HUES48 (cell line): ENCODE results near the gene MBOAT1.

Experiments used
- H3K27ac ChIP-seq: one replicate; pipeline ENCODE4 v1.7.0; 2013; ENCODE audit warnings: low read depth, low read length, inconsistent platforms
- H3K27me3 ChIP-seq: 2 replicates; pipeline ENCODE4 v1.6.1; 2013; ENCODE audit warnings: mild to moderate bottlenecking, low read length; ENCODE audit not compliant: control insufficient read depth, insufficient read depth
- H3K36me3 ChIP-seq: 2 replicates; pipeline ENCODE4 v1.6.1; 2013; ENCODE audit warnings: low read length; ENCODE audit not compliant: control insufficient read depth, insufficient read depth
- H3K4me1 ChIP-seq: 2 replicates; pipeline ENCODE4 v1.6.1; 2013; ENCODE audit warnings: mild to moderate bottlenecking, low read length; ENCODE audit not compliant: control insufficient read depth, insufficient read depth
- H3K4me3 ChIP-seq: 2 replicates; pipeline ENCODE4 v1.5.1; 2013; ENCODE audit warnings: mild to moderate bottlenecking, low read depth, low read length
- H3K9ac ChIP-seq: 2 replicates; pipeline ENCODE4 v1.6.1; 2013; ENCODE audit warnings: mild to moderate bottlenecking, low read depth, low read length, moderate library complexity
- H3K9me3 ChIP-seq: 2 replicates; pipeline ENCODE4 v1.6.1; 2013; ENCODE audit warnings: low read length; ENCODE audit not compliant: control insufficient read depth, insufficient read depth

Gene MBOAT1

GRCh38 chr6:20113649-20114224, 98.5 kb downstream of the MBOAT1 start:
- no peak overlapping the region for H3K27ac ChIP-seq
- peaks cover 3% of the 10 kb centered on the region; the same call in 1 of the 2 replicates for H3K36me3 ChIP-seq
- H3K9me3 ChIP-seq, result no peaks in the 10 kb centered on the region
- no peak overlapping the region for H3K9ac ChIP-seq
- no peaks in the 10 kb centered on the region for H3K27me3 ChIP-seq
- H3K4me1 ChIP-seq, result peaks cover 5% of the 10 kb centered on the region; the same call in 1 of the 2 replicates
- H3K4me3 ChIP-seq, result no peak overlapping the region

GRCh38 chr6:20112841-20113240, 99.4 kb downstream of the MBOAT1 start:
- no peak overlapping the region for H3K4me3 ChIP-seq
- H3K4me1 ChIP-seq, result peaks cover 5% of the 10 kb centered on the region; the same call in 1 of the 2 replicates
- no peak overlapping the region for H3K27ac ChIP-seq
- peaks cover 3% of the 10 kb centered on the region; the same call in 1 of the 2 replicates for H3K36me3 ChIP-seq
- H3K27me3 ChIP-seq, result no peaks in the 10 kb centered on the region
- no peaks in the 10 kb centered on the region for H3K9me3 ChIP-seq
- no peak overlapping the region for H3K9ac ChIP-seq

GRCh38 chr6:20112241-20112640, 100.0 kb downstream of the MBOAT1 start:
- Histone ChIP-seq H3K9ac (no peak overlapping the region), H3K27ac (no peak overlapping the region), H3K9me3 (no peaks in the 10 kb centered on the region), H3K4me3 (no peak overlapping the region), H3K4me1 (no peaks in the 10 kb centered on the region), H3K27me3 (no peaks in the 10 kb centered on the region), H3K36me3 (peaks cover 3% of the 10 kb centered on the region; the same call in 1 of the 2 replicates)

- Histone ChIP-seq H3K36me3 (peaks cover 3% of the 10 kb centered on the region; the same call in 1 of the 2 replicates), H3K27me3 (no peaks in the 10 kb centered on the region), H3K9ac (no peak overlapping the region), H3K27ac (no peak overlapping the region), H3K9me3 (no peaks in the 10 kb centered on the region), H3K4me1 (no peaks in the 10 kb centered on the region), H3K4me3 (no peak overlapping the region)
Observed at GRCh38 chr6:20110478-20110877, 101.8 kb downstream of the MBOAT1 start.

- H3K27ac ChIP-seq, result no peak overlapping the region
- H3K4me1 ChIP-seq, result no peaks in the 10 kb centered on the region
- H3K27me3 ChIP-seq, result no peaks in the 10 kb centered on the region
- no peaks in the 10 kb centered on the region for H3K9me3 ChIP-seq
- no peak overlapping the region for H3K4me3 ChIP-seq
- 0 out of 2 replicates have a peak, but pooled peaks cover 3% of the 10 kb centered on the region for H3K36me3 ChIP-seq
- no peak overlapping the region for H3K9ac ChIP-seq
Observed at GRCh38 chr6:20109526-20109925, 102.7 kb downstream of the MBOAT1 start.

GRCh38 chr6:20105838-20106237, 106.4 kb downstream of the MBOAT1 start:
- Histone ChIP-seq H3K4me3 (no peak overlapping the region), H3K4me1 (no peaks in the 10 kb centered on the region), H3K36me3 (peaks cover 3% of the 10 kb centered on the region; the same call in 1 of the 2 replicates), H3K9ac (no peak overlapping the region), H3K9me3 (no peaks in the 10 kb centered on the region), H3K27me3 (no peaks in the 10 kb centered on the region), H3K27ac (no peak overlapping the region)

- H3K27me3 ChIP-seq, result no peaks in the 10 kb centered on the region
- peaks cover 3% of the 10 kb centered on the region; the same call in 1 of the 2 replicates for H3K36me3 ChIP-seq
- H3K4me3 ChIP-seq, result no peak overlapping the region
Observed at GRCh38 chr6:20104696-20105095, 107.6 kb downstream of the MBOAT1 start.

GRCh38 chr6:20102397-20103073, 109.7 kb downstream of the MBOAT1 start:
- H3K9ac ChIP-seq, result no peak overlapping the region
- H3K9me3 ChIP-seq, result no peaks in the 10 kb centered on the region
- H3K36me3 ChIP-seq, result no peaks in the 10 kb centered on the region; the same call in 1 of the 2 replicates
- H3K4me3 ChIP-seq, result no peak overlapping the region
- H3K27ac ChIP-seq, result no peak overlapping the region
- no peaks in the 10 kb centered on the region for H3K27me3 ChIP-seq
- 0 out of 2 replicates have a peak, but pooled peaks cover 4% of the 10 kb centered on the region for H3K4me1 ChIP-seq

More at GRCh38 chr6:20104696-20105095, 107.6 kb downstream of the MBOAT1 start:
- Histone ChIP-seq H3K4me1 (no peaks in the 10 kb centered on the region), H3K27ac (no peak overlapping the region), H3K9ac (no peak overlapping the region), H3K9me3 (no peaks in the 10 kb centered on the region)

GRCh38 chr6:20099156-20099555, 113.1 kb downstream of the MBOAT1 start:
- Histone ChIP-seq H3K4me1 (peaks cover 4% of the 10 kb centered on the region; the same call in 1 of the 2 replicates), H3K27ac (no peak overlapping the region), H3K9me3 (no peaks in the 10 kb centered on the region), H3K27me3 (no peaks in the 10 kb centered on the region), H3K36me3 (no peaks in the 10 kb centered on the region; the same call in 1 of the 2 replicates), H3K9ac (no peak overlapping the region), H3K4me3 (no peak overlapping the region)

GRCh38 chr6:20098267-20098876, 113.9 kb downstream of the MBOAT1 start:
- no peak overlapping the region for H3K27ac ChIP-seq
- H3K9ac ChIP-seq, result no peak overlapping the region
- no peaks in the 10 kb centered on the region for H3K27me3 ChIP-seq
- H3K9me3 ChIP-seq, result no peaks in the 10 kb centered on the region
- peaks cover 12% of the 10 kb centered on the region for H3K4me1 ChIP-seq
- H3K36me3 ChIP-seq, result no peaks in the 10 kb centered on the region; the same call in 1 of the 2 replicates
- H3K4me3 ChIP-seq, result no peak overlapping the region

GRCh38 chr6:20096536-20096935, 115.7 kb downstream of the MBOAT1 start:
- H3K36me3 ChIP-seq, result no peaks in the 10 kb centered on the region; the same call in 1 of the 2 replicates
- no peaks in the 10 kb centered on the region for H3K27me3 ChIP-seq
- H3K4me1 ChIP-seq, result peaks cover 24% of the 10 kb centered on the region
- H3K27ac ChIP-seq, result no peak overlapping the region
- no peak overlapping the region for H3K4me3 ChIP-seq
- no peaks in the 10 kb centered on the region for H3K9me3 ChIP-seq
- no peak overlapping the region for H3K9ac ChIP-seq
